GM18519 (cell line): ENCODE measurements around the gene RPL31.

Experiments used
- ATAC-seq: cut with Tn5 transposase; IDR thresholded peaks from one replicate; pipeline ENCODE4 v1.9.1; 2021; ENCODE audit warnings: mild to moderate bottlenecking, moderate library complexity; ENCODE audit not compliant: unreplicated experiment, low FRiP score

The RPL31 gene

GRCh38 chr2:101001691-101002561, at the start of gene RPL31:
RPL31 (plus strand) TSS chr2:101002289; CDS start chr2:101002702, 413 bp downstream.
- peak; percentile 84 for ATAC-seq

- ATAC-seq, result no peak
Observed at GRCh38 chr2:100952512-100952911, 49.6 kb upstream of the RPL31 start.

- no peak for ATAC-seq
Observed at GRCh38 chr2:100953406-100954043, 48.6 kb upstream of the RPL31 start.

- ATAC-seq, result no peak
Observed at GRCh38 chr2:100954044-100954420, 48.1 kb upstream of the RPL31 start.

- no peak for ATAC-seq
Observed at GRCh38 chr2:100955226-100955625, 46.9 kb upstream of the RPL31 start.

- ATAC-seq, result no peak
Observed at GRCh38 chr2:100956081-100956480, 46.0 kb upstream of the RPL31 start.

- ATAC-seq, result no peak
Observed at GRCh38 chr2:100957996-100958653, 44.0 kb upstream of the RPL31 start.

- no peak for ATAC-seq
Observed at GRCh38 chr2:100959225-100959880, 42.7 kb upstream of the RPL31 start.

- no peak for ATAC-seq
Observed at GRCh38 chr2:100960688-100961087, 41.4 kb upstream of the RPL31 start.

- ATAC-seq, result no peak
Observed at GRCh38 chr2:100962366-100963025, 39.6 kb upstream of the RPL31 start.

- no peak for ATAC-seq
Observed at GRCh38 chr2:100963026-100963375, 39.1 kb upstream of the RPL31 start.

- ATAC-seq, result no peak
Observed at GRCh38 chr2:100964222-100964621, 37.9 kb upstream of the RPL31 start.

GRCh38 chr2:100964681-100965169, 37.4 kb upstream of the RPL31 start:
- no peak for ATAC-seq

- no peak for ATAC-seq
Observed at GRCh38 chr2:100965596-100965995, 36.5 kb upstream of the RPL31 start.

GRCh38 chr2:100967716-100968115, 34.4 kb upstream of the RPL31 start:
- ATAC-seq, result no peak

- no peak for ATAC-seq
Observed at GRCh38 chr2:100968146-100969145, 33.6 kb upstream of the RPL31 start.

GRCh38 chr2:100969998-100970397, 32.1 kb upstream of the RPL31 start:
- no peak for ATAC-seq

GRCh38 chr2:100971221-100971620, 30.9 kb upstream of the RPL31 start:
- ATAC-seq, result no peak

GRCh38 chr2:100972452-100972851, 29.6 kb upstream of the RPL31 start:
- ATAC-seq, result no peak
